GM18868 (cell line): ENCODE measurements around the gene CAPZA2.

Experiments
- ATAC-seq: cut with Tn5 transposase; IDR thresholded peaks from one replicate; pipeline ENCODE4 v1.9.1; 2021; ENCODE audit warnings: mild to moderate bottlenecking, moderate library complexity; ENCODE audit not compliant: unreplicated experiment

CAPZA2 gene

GRCh38 chr7:116861717-116862116, 670 bp upstream of the CAPZA2 start:
- no peak for ATAC-seq

GRCh38 chr7:116862951-116863670, 724 bp downstream of the CAPZA2 start:
- peak; percentile 26 for ATAC-seq

DNA sequence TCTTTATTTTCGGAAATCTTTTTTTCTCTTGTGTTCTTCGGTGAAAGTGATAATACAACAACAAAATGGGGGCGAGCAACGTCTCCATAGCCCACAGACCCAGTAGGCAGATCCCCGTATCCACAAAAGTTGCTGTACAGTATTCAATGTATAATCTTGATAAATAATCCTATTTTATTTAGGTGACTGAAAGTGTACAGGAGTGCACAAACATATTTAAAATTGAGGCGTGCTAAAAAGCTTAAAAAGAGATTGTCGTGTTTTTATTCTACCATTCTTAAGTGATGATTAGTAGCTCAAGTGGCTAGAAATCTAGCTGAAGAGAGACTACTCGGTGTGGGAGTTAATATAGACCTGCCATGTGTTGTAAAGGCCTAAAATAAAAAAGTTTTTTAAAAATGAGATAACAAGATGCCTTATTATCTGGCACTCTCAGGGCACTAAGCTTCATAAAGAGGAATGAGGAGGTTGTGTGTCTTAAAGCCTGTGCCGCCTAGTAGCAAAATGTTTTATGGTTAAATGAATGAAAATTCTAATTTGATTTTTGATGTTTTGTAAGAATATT, 1.6 kb downstream of the CAPZA2 start:
- no peak for ATAC-seq

- ATAC-seq: no peak
Observed at GRCh38 chr7:116871061-116871700, 8.8 kb downstream of the CAPZA2 start.

DNA sequence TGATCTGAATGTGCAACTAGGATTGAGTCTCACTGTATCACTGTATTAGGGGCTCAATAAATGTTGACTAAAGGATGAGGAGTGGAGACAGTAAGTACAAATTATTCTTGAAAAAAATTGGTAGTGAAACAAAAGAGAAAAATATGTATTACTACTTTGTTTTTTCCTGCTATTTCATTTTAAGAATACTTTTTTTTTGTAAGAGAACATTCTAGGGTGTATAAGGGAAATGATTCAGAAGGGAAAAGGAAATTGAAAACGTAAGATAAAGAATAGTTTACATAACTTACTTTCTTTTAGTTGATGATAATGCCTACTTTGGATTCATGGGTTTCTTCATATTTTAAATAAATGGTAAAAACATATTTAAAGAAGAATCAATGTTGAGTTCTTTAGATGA, 9.6 kb downstream of the CAPZA2 start:
- ATAC-seq: no peak

GRCh38 chr7:116873619-116874018, 11.2 kb downstream of the CAPZA2 start:
- no peak for ATAC-seq

DNA sequence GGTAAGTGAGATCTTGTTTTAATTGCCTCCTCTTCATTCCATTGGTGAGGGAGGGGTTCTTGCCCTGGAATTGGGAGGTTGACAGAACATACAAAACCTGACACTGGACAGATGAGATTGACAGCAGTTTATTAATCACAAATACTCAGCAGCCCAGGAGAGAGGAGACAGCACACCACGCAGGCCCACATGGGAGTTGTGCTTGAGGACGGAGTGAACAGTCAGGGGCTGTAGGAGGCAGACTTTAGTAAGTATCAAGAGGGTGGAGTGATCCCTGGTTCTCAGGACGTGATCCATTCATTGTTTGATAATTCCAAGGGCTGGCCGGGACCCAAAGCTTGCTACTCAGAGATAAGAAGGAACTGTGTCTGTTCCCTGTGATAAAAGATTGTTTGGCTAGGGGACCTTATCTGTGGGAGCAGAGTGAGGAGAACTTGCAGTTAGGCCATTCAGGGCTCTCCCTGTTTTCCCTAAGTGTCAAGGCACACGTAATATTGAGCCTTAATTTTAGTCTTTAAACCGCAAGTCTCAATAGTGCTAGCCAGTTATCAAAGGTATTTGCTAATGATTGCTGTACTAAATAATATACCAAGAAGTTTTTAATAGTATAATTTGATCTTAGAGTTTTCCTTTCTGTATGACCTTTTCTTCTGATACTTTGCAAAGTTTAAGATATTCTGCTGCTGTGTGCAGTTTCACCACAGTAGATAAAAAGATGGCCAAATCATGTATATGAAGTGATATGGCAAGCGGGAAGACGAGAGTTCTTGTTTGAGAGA, 14.5 kb downstream of the CAPZA2 start:
- ATAC-seq: no peak

DNA sequence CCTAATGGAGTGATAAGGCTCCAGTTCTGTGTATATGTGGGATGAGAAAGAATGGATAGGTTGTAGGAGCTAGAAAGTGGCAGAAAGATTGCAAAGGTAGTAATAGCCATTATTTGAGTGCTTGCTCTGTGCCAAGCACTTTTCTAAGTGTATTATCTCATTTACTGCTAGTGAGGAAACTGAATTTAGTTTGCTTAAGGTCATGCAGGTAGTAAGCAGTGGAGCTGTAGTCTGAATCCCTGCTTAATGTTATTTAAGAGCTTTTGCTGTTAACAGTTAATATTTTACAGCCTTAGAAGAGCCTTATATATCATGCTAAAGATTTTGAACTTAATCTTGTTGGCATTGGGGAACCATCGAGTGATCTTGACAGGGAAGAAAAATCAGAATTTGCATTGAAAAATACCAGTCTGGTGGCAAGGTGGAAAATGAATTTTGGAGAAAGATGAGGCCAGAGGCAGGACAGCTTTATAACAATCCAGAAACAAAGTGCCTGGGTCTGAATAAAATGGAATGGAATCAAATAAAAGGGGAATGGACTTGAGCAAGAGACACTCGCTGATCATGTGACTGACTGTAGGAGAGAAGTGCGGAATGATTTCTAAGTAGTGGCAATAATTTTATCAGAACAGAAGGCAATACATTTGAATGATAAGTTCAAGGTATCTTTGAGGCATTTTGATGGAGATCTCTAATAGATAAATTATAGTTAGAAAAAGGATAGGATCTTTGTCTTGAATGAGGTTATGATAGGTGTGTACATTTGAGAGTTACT, 15.2 kb downstream of the CAPZA2 start:
- no peak for ATAC-seq

DNA sequence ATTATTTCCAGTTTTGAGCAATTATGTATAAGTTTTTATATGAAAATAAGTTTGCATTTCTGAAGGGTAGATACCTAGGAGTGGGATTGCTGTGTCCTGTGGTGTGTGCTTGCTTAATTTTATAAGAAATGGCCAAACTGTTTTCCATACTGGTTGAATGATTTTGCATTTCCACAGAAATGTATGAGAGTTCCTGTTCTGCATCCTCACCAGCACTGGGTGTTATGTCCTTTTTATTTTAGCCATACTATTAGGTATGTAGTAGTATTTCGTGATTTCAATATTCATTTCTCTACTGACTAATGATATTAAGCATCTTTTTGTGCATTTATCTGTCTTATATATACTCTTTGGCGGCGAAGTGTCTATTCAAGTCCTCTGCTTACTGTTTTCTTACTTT, 22.3 kb downstream of the CAPZA2 start:
- ATAC-seq: no peak

DNA sequence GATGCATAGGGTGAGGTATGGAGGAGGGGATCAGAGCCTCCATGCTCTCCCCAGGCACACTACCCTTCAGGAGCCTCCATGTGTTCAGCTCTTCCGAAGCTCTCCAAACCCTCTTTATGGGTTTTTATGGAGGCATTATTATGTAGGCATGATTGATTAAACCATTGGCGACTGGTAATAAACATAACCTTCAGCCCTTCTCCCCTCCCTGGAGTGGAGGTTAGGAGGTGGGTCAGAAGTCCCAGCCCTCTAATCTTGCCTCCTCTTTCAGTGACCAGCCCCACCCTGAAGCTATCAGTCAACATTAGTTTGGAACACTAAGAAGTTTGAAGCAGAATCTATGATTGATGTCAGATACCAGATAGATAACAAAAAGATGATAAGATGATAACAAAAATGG, 23.3 kb downstream of the CAPZA2 start:
- ATAC-seq: no peak

DNA sequence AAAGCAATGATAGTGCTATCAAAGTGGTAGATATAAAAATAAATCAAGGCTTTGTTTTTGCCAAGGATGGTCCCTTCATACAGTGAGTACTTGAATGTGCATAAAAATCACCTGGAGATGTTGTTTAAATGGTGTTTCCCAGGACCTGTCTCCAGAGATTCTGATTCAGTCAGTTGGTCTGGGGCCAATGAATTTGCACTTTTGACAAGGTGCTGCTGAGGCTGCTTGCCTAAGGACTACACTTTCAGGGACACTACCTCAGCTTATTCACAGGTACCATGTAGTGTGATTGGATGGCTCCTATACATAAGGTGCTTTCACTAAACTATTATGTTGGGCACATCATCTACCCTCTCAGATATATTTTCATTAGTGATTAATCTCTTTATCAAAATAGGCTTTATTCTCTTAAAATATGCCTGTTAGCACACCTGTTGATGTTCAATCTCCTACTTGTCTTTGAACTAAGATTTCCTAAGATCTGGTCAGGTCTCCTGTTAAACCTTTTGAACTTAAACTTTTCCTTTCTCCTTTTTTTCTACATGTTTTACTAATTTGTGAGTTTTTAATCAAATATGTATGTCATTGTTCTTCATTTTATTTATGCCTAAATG, 24.3 kb downstream of the CAPZA2 start:
- no peak for ATAC-seq

DNA sequence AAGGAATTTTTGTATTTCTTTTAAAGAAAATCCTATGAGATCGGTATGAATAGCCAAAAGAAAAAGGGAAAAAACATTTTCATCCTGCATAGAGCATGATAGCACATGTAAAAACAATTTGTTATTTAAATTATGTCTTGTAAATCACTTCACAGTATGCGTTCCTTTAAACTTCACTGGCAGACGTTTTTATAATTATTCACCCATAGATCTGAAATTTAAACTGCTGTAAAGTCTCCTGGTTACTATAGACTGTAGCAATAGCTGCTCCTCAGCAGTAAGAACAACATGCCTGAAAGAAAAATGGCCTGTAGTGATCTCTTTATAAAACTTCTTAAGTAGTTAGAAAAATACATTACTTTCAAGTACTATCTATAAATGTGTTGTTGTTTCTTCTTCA, 26.5 kb downstream of the CAPZA2 start:
- ATAC-seq: no peak

DNA sequence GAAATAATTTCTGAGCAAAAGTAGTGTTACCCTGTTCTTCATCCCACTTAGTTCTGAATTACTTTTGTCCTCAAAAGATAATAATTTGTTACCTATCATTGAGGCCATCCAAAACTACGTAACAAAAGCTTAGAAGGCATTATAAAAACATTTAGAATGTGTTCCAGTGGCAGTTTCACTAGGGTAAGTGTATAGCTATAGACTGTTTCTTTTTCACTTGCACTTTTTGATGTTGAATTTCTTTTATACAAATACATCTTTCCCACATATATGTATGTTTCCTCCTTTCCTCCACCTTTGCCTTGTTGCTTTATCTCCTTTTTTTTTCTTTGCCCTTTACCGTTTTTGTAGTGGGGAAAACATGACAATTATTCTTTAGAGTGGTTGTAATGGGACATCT, 33.5 kb downstream of the CAPZA2 start:
- ATAC-seq: no peak

GRCh38 chr7:116897661-116898060, 35.3 kb downstream of the CAPZA2 start:
- no peak for ATAC-seq

DNA sequence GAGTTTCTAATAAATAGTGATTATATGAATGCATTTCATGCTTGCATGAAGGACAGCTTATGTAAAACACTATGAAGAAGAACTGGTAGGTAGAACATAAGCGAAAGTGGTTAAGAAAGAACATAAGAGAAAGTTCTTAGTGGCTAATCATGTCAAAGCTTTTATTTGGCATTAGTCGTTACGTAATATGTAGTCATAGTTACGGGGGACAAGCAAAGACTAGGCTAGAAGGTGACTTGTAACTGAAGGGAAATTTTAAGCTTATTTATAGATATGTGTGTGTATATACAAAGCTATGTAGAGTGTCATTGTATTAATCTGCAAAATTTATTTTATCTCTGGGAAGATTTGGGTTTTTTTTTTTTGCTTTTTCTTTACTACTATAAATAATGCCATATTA, 36.9 kb downstream of the CAPZA2 start:
- no peak for ATAC-seq

- ATAC-seq: no peak
Observed at GRCh38 chr7:116901143-116901542, 38.8 kb downstream of the CAPZA2 start.

GRCh38 chr7:116902867-116903266, 40.5 kb downstream of the CAPZA2 start:
- no peak for ATAC-seq

GRCh38 chr7:116906391-116906790, 44.0 kb downstream of the CAPZA2 start:
- no peak for ATAC-seq

DNA sequence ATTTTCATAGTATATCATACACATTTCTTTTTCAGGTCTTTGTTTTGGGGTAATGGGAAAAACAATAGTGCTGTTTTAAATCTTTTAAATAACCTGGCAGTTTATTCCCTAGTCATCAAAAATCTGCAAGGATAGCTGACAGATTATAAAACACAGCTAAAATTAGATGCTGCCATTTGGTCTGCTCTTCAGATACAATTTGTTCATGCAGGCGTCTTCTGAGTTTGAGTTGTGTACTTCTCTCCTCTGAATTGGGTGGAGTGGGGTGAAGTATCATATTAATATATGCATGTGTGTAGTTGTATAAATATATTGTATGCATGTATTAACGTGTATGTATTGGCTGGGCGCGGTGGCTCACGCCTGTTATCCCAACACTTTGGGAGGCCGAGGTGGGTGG, 48.0 kb downstream of the CAPZA2 start:
- ATAC-seq: no peak

GRCh38 chr7:116911801-116912200, 49.4 kb downstream of the CAPZA2 start:
- ATAC-seq: no peak
